Adipose tissue (tissue), 3 donors: ENCODE measurements around the gene NME9. TPM values are rescaled to one million over a fixed set of nuclear protein-coding genes. Genes with fewer than 3 reads are reported as not detected.

Source experiments
- H3K27ac ChIP-seq: one replicate; pipeline ENCODE4 v1.5.1; 2013; ENCODE audit warnings: low read depth, low read length
- WGBS, 3 donors: extraction: QIAGEN DNeasy Blood & Tissue Kit; methylation state at CpG; one replicate each; pipeline ENCODE4 v1.1.7; 2013; 5-methylcytosine and 5-hydroxymethylcytosine counted together
- polyA plus RNA-seq, 3 donors: library from polyadenylated mRNA; stranded (reverse); fragments of 200-250 nt; gene quantifications; one replicate each; pipeline ENCODE4 v1.2.3, GENCODE V29; 2013
- donor health status: healthy with polysubstance abuse.
- donor health status: Bipolar disorder and iron deficiency.
- donor health status: healthy.

Gene NME9
- polyA plus RNA-seq, 3 donors: 0.15 to 0.74 (median 0.56) TPM

- H3K27ac ChIP-seq: no peak overlapping the region
- WGBS, 3 donors: 71 to 92% (median 81%) methylated on average over 2 of the region's 2 CpGs
Measured at GRCh38 chr3:138300647-138301046, 29.0 kb downstream of the NME9 start.

GRCh38 chr3:138297876-138298275, 31.8 kb downstream of the NME9 start:
- no peak overlapping the region for H3K27ac ChIP-seq
- WGBS, 3 donors: 92 to 97% (median 92%) methylated on average over 1 of the region's 1 CpG

GRCh38 chr3:138297059-138297607, 32.5 kb downstream of the NME9 start:
- no peak overlapping the region for H3K27ac ChIP-seq
- WGBS, 3 donors: 91 to 94% (median 94%) methylated on average over 5 of the region's 5 CpGs

- H3K27ac ChIP-seq: no peak overlapping the region
- whole genome bisulfite sequencing, 3 donors: 94 to 97% (median 94%) methylated on average over 1 of the region's 1 CpG
Measured at GRCh38 chr3:138296639-138297038, 33.0 kb downstream of the NME9 start.

GRCh38 chr3:138289701-138290100, 40.0 kb downstream of the NME9 start:
- H3K27ac ChIP-seq: no peak overlapping the region
- WGBS, 3 donors: 96 to 99% (median 96%) methylated on average over 3 of the region's 3 CpGs

- no peak overlapping the region for H3K27ac ChIP-seq
- WGBS, 3 donors: 85 to 98% (median 95%) methylated on average over 2 of the region's 2 CpGs
Measured at GRCh38 chr3:138289260-138289659, 40.4 kb downstream of the NME9 start.

- WGBS, 3 donors: 95 to 98% (median 98%) methylated on average over 2 of the region's 2 CpGs
- no peak overlapping the region for H3K27ac ChIP-seq
Measured at GRCh38 chr3:138284957-138285477, 44.6 kb downstream of the NME9 start.

GRCh38 chr3:138284079-138284478, 45.6 kb downstream of the NME9 start:
- WGBS, 3 donors: 97 to 100% (median 100%) methylated on average over 1 of the region's 1 CpG
- H3K27ac ChIP-seq: no peak overlapping the region

GRCh38 chr3:138282836-138283235, 46.8 kb downstream of the NME9 start:
- no peak overlapping the region for H3K27ac ChIP-seq
- WGBS, 3 donors: 97 to 98% (median 98%) methylated on average over 2 of the region's 2 CpGs

- WGBS, 3 donors: 93 to 97% (median 96%) methylated on average over 3 of the region's 3 CpGs
Measured at GRCh38 chr3:138281561-138281960, 48.1 kb downstream of the NME9 start.

GRCh38 chr3:138271189-138271794, 58.4 kb downstream of the NME9 start:
- no peak overlapping the region for H3K27ac ChIP-seq
- WGBS, 3 donors: 95 to 97% (median 96%) methylated on average over 2 of the region's 2 CpGs

More at GRCh38 chr3:138281561-138281960, 48.1 kb downstream of the NME9 start:
- no peak overlapping the region for H3K27ac ChIP-seq

GRCh38 chr3:138270245-138270644, 59.4 kb downstream of the NME9 start:
- H3K27ac ChIP-seq: no peak overlapping the region
- 90 to 94% (median 92%) methylated on average over 2 of the region's 2 CpGs for WGBS, 3 donors

- H3K27ac ChIP-seq: no peak overlapping the region
- WGBS, 3 donors: 72 to 98% (median 96%) methylated on average over 3 of the region's 3 CpGs
Measured at GRCh38 chr3:138267083-138267482, 62.6 kb downstream of the NME9 start.

- H3K27ac ChIP-seq: no peak overlapping the region
- WGBS, 3 donors: 92 to 93% (median 93%) methylated on average over 1 of the region's 1 CpG
Measured at GRCh38 chr3:138265745-138266144, 63.9 kb downstream of the NME9 start.

- no peak overlapping the region for H3K27ac ChIP-seq
- 45 to 64% (median 58%) methylated on average over 2 of the region's 2 CpGs for WGBS, 3 donors
Measured at GRCh38 chr3:138263104-138263503, 66.5 kb downstream of the NME9 start.

- 61 to 65% (median 62%) methylated on average over 1 of the region's 1 CpG for WGBS, 3 donors
- H3K27ac ChIP-seq: no peak overlapping the region
Measured at GRCh38 chr3:138260611-138261010, 69.0 kb downstream of the NME9 start.

- WGBS, 3 donors: 88 to 97% (median 93%) methylated on average over 4 of the region's 4 CpGs
- no peak overlapping the region for H3K27ac ChIP-seq
Measured at GRCh38 chr3:138259126-138259525, 70.5 kb downstream of the NME9 start.

GRCh38 chr3:138257986-138258385, 71.7 kb downstream of the NME9 start:
- WGBS, 3 donors: 86 to 93% (median 93%) methylated on average over 1 of the region's 1 CpG
- no peak overlapping the region for H3K27ac ChIP-seq

- no peak overlapping the region for H3K27ac ChIP-seq
- WGBS, 3 donors: 87 to 96% (median 90%) methylated on average over 1 of the region's 1 CpG
Measured at GRCh38 chr3:138256022-138256421, 73.6 kb downstream of the NME9 start.

GRCh38 chr3:138254216-138254615, 75.4 kb downstream of the NME9 start:
- no peak overlapping the region for H3K27ac ChIP-seq
- WGBS, 3 donors: 32 to 60% (median 48%) methylated on average over 1 of the region's 1 CpG
